HL-60 (cell line): ENCODE data around the gene KANSL1.
"Not testable (repeated sequence)": the region's sequence is repeated elsewhere in the genome, so short reads cannot be mapped to it uniquely, and the experiment has no call there.

Source experiments
- GABPA ChIP-seq: IDR thresholded peaks from 2 replicates; pipeline ENCODE4 v1.6.1; 2012; ENCODE audit warnings: low read depth
- POLR2AphosphoS5 ChIP-seq: IDR thresholded peaks from 2 replicates; pipeline ENCODE4 v1.6.1; 2012; ENCODE audit warnings: low read depth
- TF ChIP-seq, protein P1 (sequence below): IDR thresholded peaks from one replicate; pipeline ENCODE4 v1.5.1; 2011; ENCODE audit warnings: low read length, control low read depth, inconsistent platforms; ENCODE audit not compliant: insufficient read depth
- TF ChIP-seq, protein P2 (sequence below): IDR thresholded peaks from 2 replicates; pipeline ENCODE4 v1.6.1; 2012; ENCODE audit warnings: low read depth; ENCODE audit not compliant: insufficient replicate concordance

DNA sequence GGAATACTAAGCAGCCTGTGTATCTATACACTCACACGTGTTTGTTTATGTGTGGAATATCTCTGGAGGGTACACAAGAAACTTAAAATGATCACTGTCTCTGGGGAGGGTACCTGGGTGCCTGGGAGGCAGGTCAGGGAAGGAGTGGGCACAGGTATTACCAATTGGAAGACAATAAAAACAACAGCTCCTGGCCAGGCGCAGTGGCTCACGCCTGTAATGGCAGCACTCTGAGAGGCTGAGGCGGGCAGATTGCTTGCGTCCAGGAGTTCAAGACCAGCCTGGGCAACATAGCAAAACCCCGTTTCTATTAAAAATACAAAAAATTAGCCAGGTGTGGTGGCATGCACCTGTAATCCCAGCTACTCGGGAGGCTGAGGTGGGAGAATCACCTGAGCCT, 169.9 kb downstream of the KANSL1 start:
- TF ChIP-seq, protein P1, sequence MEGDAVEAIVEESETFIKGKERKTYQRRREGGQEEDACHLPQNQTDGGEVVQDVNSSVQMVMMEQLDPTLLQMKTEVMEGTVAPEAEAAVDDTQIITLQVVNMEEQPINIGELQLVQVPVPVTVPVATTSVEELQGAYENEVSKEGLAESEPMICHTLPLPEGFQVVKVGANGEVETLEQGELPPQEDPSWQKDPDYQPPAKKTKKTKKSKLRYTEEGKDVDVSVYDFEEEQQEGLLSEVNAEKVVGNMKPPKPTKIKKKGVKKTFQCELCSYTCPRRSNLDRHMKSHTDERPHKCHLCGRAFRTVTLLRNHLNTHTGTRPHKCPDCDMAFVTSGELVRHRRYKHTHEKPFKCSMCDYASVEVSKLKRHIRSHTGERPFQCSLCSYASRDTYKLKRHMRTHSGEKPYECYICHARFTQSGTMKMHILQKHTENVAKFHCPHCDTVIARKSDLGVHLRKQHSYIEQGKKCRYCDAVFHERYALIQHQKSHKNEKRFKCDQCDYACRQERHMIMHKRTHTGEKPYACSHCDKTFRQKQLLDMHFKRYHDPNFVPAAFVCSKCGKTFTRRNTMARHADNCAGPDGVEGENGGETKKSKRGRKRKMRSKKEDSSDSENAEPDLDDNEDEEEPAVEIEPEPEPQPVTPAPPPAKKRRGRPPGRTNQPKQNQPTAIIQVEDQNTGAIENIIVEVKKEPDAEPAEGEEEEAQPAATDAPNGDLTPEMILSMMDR = not testable (repeated sequence)
- not testable (repeated sequence) for TF ChIP-seq POLR2AphosphoS5, GABPA
- TF ChIP-seq, protein P2, sequence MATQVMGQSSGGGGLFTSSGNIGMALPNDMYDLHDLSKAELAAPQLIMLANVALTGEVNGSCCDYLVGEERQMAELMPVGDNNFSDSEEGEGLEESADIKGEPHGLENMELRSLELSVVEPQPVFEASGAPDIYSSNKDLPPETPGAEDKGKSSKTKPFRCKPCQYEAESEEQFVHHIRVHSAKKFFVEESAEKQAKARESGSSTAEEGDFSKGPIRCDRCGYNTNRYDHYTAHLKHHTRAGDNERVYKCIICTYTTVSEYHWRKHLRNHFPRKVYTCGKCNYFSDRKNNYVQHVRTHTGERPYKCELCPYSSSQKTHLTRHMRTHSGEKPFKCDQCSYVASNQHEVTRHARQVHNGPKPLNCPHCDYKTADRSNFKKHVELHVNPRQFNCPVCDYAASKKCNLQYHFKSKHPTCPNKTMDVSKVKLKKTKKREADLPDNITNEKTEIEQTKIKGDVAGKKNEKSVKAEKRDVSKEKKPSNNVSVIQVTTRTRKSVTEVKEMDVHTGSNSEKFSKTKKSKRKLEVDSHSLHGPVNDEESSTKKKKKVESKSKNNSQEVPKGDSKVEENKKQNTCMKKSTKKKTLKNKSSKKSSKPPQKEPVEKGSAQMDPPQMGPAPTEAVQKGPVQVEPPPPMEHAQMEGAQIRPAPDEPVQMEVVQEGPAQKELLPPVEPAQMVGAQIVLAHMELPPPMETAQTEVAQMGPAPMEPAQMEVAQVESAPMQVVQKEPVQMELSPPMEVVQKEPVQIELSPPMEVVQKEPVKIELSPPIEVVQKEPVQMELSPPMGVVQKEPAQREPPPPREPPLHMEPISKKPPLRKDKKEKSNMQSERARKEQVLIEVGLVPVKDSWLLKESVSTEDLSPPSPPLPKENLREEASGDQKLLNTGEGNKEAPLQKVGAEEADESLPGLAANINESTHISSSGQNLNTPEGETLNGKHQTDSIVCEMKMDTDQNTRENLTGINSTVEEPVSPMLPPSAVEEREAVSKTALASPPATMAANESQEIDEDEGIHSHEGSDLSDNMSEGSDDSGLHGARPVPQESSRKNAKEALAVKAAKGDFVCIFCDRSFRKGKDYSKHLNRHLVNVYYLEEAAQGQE = not testable (repeated sequence)
